Upper lobe of left lung (tissue), 4 donors: ENCODE results near the gene UNC5C.

Experiments
- CTCF ChIP-seq, 6 experiments: fragments of 450-650 bp in 4 of 6; fragments of 200-600 bp in 2 of 6; sonication (generic) in 2 of 6; IDR thresholded peaks; one replicate each; pipeline ENCODE4 v1.5.1; 2016 to 2019; ENCODE audit warnings: antibody characterized with exemption in 6 of 6
- POLR2A ChIP-seq, 4 donors: fragments of 450-650 bp; IDR thresholded peaks; one replicate each; pipeline ENCODE4 v1.5.1; 2016 to 2017; ENCODE audit warnings: antibody characterized with exemption in 4 of 4, mild to moderate bottlenecking in 2 of 4
- POLR2AphosphoS5 ChIP-seq, 2 donors: sonication (generic); formaldehyde crosslinking; IDR thresholded peaks; one replicate each; pipeline ENCODE4 v1.5.1; 2017; ENCODE audit warnings: antibody characterized with exemption in 2 of 2

GRCh38 chr4:95515589-95515988, 33.2 kb downstream of the UNC5C start:
- TF ChIP-seq POLR2A (IDR thresholded peaks at IDR 0.05), result no peak
- no peak for TF ChIP-seq CTCF (IDR thresholded peaks at IDR 0.05)
- no peak for TF ChIP-seq POLR2AphosphoS5 (IDR thresholded peaks at IDR 0.05)
